AG09309 (cell line): ENCODE data around the gene LCP2.

Experiments
- DNase-seq: peaks from one replicate; pipeline ENCODE4 v3.0.0-alpha.2; 2010; ENCODE audit warnings: low read depth
- H3K4me3 ChIP-seq: 2 replicates; pipeline ENCODE4 v1.5.1; 2011; ENCODE audit warnings: mild to moderate bottlenecking, low read depth, low read length, moderate library complexity; ENCODE audit not compliant: control insufficient read depth
- CTCF ChIP-seq: IDR thresholded peaks from 2 replicates; pipeline ENCODE4 v1.5.1; 2011; ENCODE audit warnings: mild to moderate bottlenecking, low read depth, low read length, inconsistent platforms; ENCODE audit not compliant: insufficient read depth, control insufficient read depth; ENCODE audit errors: missing control alignments

Gene LCP2

GRCh38 chr5:170266570-170267381 lies 30.8 kb downstream of the LCP2 start:
- TF ChIP-seq CTCF, result no peak
- H3K4me3 ChIP-seq, result no peak overlapping the region
- DNase-seq, result no peak

- no peak for TF ChIP-seq CTCF
- no peak overlapping the region for H3K4me3 ChIP-seq
- no peak for DNase-seq
Observed at GRCh38 chr5:170265522-170265921, 32.1 kb downstream of the LCP2 start.

GRCh38 chr5:170263906-170264305 lies 33.7 kb downstream of the LCP2 start:
- DNase-seq, result no peak
- TF ChIP-seq CTCF, result no peak
- H3K4me3 ChIP-seq, result no peak overlapping the region

GRCh38 chr5:170262061-170263045 lies 35.2 kb downstream of the LCP2 start:
- TF ChIP-seq CTCF, result no peak
- no peak for DNase-seq
- H3K4me3 ChIP-seq, result no peak overlapping the region

- DNase-seq, result no peak
- no peak overlapping the region for H3K4me3 ChIP-seq
- no peak for TF ChIP-seq CTCF
Observed at GRCh38 chr5:170261528-170262043, 36.0 kb downstream of the LCP2 start.

GRCh38 chr5:170257370-170257769 lies 40.2 kb downstream of the LCP2 start:
- H3K4me3 ChIP-seq, result no peak overlapping the region
- TF ChIP-seq CTCF, result no peak
- DNase-seq, result no peak
